OCI-M2 (cell line): ENCODE measurements around the gene SLC10A1.

Experiments used
- DNase-seq: peaks from one replicate; lab custom pipeline; 2025; ENCODE audit not compliant: unreplicated experiment; lab: John Stamatoyannopoulos, UW

The SLC10A1 gene

GRCh38 chr14:69811227-69811867 lies 14.3 kb upstream of the SLC10A1 start:
- no peak for DNase-seq

- DNase-seq: no peak
Measured at GRCh38 chr14:69808919-69809808, 12.1 kb upstream of the SLC10A1 start.

- DNase-seq: no peak
Measured at GRCh38 chr14:69807192-69807591, 10.2 kb upstream of the SLC10A1 start.

- no peak for DNase-seq
Measured at GRCh38 chr14:69804902-69805301, 7.9 kb upstream of the SLC10A1 start.

- no peak for DNase-seq
Measured at GRCh38 chr14:69803753-69804152, 6.7 kb upstream of the SLC10A1 start.

- DNase-seq: no peak
Measured at GRCh38 chr14:69798339-69798735, 1.3 kb upstream of the SLC10A1 start.

- DNase-seq: no peak
Measured at GRCh38 chr14:69797573-69798338, 715 bp upstream of the SLC10A1 start.

GRCh38 chr14:69795691-69796090 lies 1.4 kb downstream of the SLC10A1 start:
- no peak for DNase-seq

- no peak for DNase-seq
Measured at GRCh38 chr14:69794791-69795190, 2.2 kb downstream of the SLC10A1 start.

GRCh38 chr14:69792887-69793421 lies 4.1 kb downstream of the SLC10A1 start:
- no peak for DNase-seq

- no peak for DNase-seq
Measured at GRCh38 chr14:69789118-69789640, 7.9 kb downstream of the SLC10A1 start.

GRCh38 chr14:69786603-69787002 lies 10.4 kb downstream of the SLC10A1 start:
- no peak for DNase-seq

- no peak for DNase-seq
Measured at GRCh38 chr14:69784942-69785341, 12.1 kb downstream of the SLC10A1 start.

- DNase-seq: no peak
Measured at GRCh38 chr14:69780952-69781351, 16.1 kb downstream of the SLC10A1 start.

- DNase-seq: no peak
Measured at GRCh38 chr14:69780092-69780491, 16.9 kb downstream of the SLC10A1 start.

GRCh38 chr14:69779088-69779487 lies 18.0 kb downstream of the SLC10A1 start:
- DNase-seq: no peak

GRCh38 chr14:69776875-69777453 lies 20.1 kb downstream of the SLC10A1 start:
- no peak for DNase-seq

GRCh38 chr14:69775012-69775411 lies 22.0 kb downstream of the SLC10A1 start:
- DNase-seq: no peak

GRCh38 chr14:69773571-69774276 lies 23.3 kb downstream of the SLC10A1 start:
- no peak for DNase-seq
